ENCODE measurements around the gene CNGB1. TPM values are rescaled to one million over a fixed set of nuclear protein-coding genes. Genes with fewer than 3 reads are reported as not detected.

CNGB1 gene
- total RNA-seq, 1 experiment from 2014 or later, result not detected

- Mint-ChIP-seq H3K27ac (ENCODE audit: unreplicated experiment) (no peak overlapping the region), H3K36me3 (ENCODE audit: insufficient read depth, unreplicated experiment) (peaks cover 30% of the 10 kb centered on the region), H3K4me1 (ENCODE audit: low read depth, unreplicated experiment) (peaks cover 5% of the 10 kb centered on the region), H3K27me3 (ENCODE audit: insufficient read depth, unreplicated experiment) (no peaks in the 10 kb centered on the region), H3K9me3 (ENCODE audit: unreplicated experiment) (no peaks in the 10 kb centered on the region), H3K4me3 (ENCODE audit: unreplicated experiment) (peak overlapping the region; percentile 96)
- Histone ChIP-seq H3K4me1 (peaks cover 17% of the 10 kb centered on the region), H3K4me3 (ENCODE audit: low read depth, low read length) (peak overlapping the region; percentile 88), H3K36me3 (ENCODE audit: control insufficient read depth, insufficient read depth, low read length) (no peaks in the 10 kb centered on the region), H3K27me3 (replicated peaks; ENCODE audit: control insufficient read depth, insufficient read depth, low read length) (no peaks in the 10 kb centered on the region), H3K9me3 (no peaks in the 10 kb centered on the region)
- intact Hi-C loops (cut with micrococcal nuclease; ENCODE audit: unreplicated experiment), result no loop called here
- ChIA-PET POLR2A (interaction anchor here (0.9 to 1.6 kb wide), 2 partner anchors 9 to 27 kb away, joined by 3 to 6 read pairs; partner anchors contain the start of gene MMP15), CTCF (interaction anchor here (0.6 to 2.4 kb wide), 11 partner anchors 25 to 264 kb away, joined by 3 to 13 read pairs (median 4); partner anchors contain the start of genes KATNB1 and MMP15)
- TF ChIP-seq CTCF (IDR thresholded peaks at IDR 0.05; ENCODE audit: insufficient read depth in 1 of 2, low read depth in 1 of 2, low read length in 1 of 2, severe bottlenecking in 1 of 2, unreplicated experiment in 1 of 2), result peak in 1 of 2 experiments; percentile 1
- BruUV-seq (replicated peaks), result no TSS peak
- no peak for DNase-seq
Observed at GRCh38 chr16:57999366-57999970, 28.5 kb upstream of the CNGB1 start.

GRCh38 chr16:57998992-57999365 lies 28.1 kb upstream of the CNGB1 start:
- H3K9me3 Mint-ChIP-seq (ENCODE audit: unreplicated experiment), result no peaks in the 10 kb centered on the region
- TSS peak; percentile 28 for BruUV-seq (replicated peaks)
- Histone ChIP-seq H3K36me3 (ENCODE audit: control insufficient read depth, insufficient read depth, low read length) (no peaks in the 10 kb centered on the region), H3K27me3 (replicated peaks; ENCODE audit: control insufficient read depth, insufficient read depth, low read length) (no peaks in the 10 kb centered on the region), H3K9me3 (no peaks in the 10 kb centered on the region), H3K4me1 (peaks cover 17% of the 10 kb centered on the region), H3K4me3 (ENCODE audit: low read depth, low read length) (no peak overlapping the region)
- no peak for TF ChIP-seq CTCF (IDR thresholded peaks at IDR 0.05; ENCODE audit: insufficient read depth in 1 of 2, low read depth in 1 of 2, low read length in 1 of 2, severe bottlenecking in 1 of 2, unreplicated experiment in 1 of 2)
- peaks cover 5% of the 10 kb centered on the region for H3K4me1 Mint-ChIP-seq (ENCODE audit: low read depth, unreplicated experiment)
- ChIA-PET POLR2A (interaction anchor here (0.5 kb wide), 1 partner anchor 155 kb away, joined by 4 read pairs; no protein-coding TSS in a partner anchor), CTCF (interaction anchor here (0.6 to 1.2 kb wide), 3 partner anchors 123 to 264 kb away, joined by 3 to 4 read pairs (median 4); partner anchors contain the start of gene KATNB1)
- H3K27ac Mint-ChIP-seq (ENCODE audit: unreplicated experiment), result no peak overlapping the region
- H3K27me3 Mint-ChIP-seq (ENCODE audit: insufficient read depth, unreplicated experiment), result no peaks in the 10 kb centered on the region
- H3K4me3 Mint-ChIP-seq (ENCODE audit: unreplicated experiment), result peak overlapping the region; percentile 96
- DNase-seq, result no peak
- peaks cover 25% of the 10 kb centered on the region for H3K36me3 Mint-ChIP-seq (ENCODE audit: insufficient read depth, unreplicated experiment)
- intact Hi-C loops (cut with micrococcal nuclease; ENCODE audit: unreplicated experiment), result no loop called here

GRCh38 chr16:57998486-57998885 lies 27.6 kb upstream of the CNGB1 start:
- no peak overlapping the region for H3K27ac Mint-ChIP-seq (ENCODE audit: unreplicated experiment)
- POLR2A ChIA-PET, result interaction anchor here (0.5 kb wide), 1 partner anchor 156 kb away, joined by 4 read pairs; no protein-coding TSS in a partner anchor
- Histone ChIP-seq H3K4me3 (ENCODE audit: low read depth, low read length) (no peak overlapping the region), H3K36me3 (ENCODE audit: control insufficient read depth, insufficient read depth, low read length) (no peaks in the 10 kb centered on the region), H3K27me3 (replicated peaks; ENCODE audit: control insufficient read depth, insufficient read depth, low read length) (no peaks in the 10 kb centered on the region), H3K9me3 (no peaks in the 10 kb centered on the region), H3K4me1 (peaks cover 17% of the 10 kb centered on the region)
- H3K36me3 Mint-ChIP-seq (ENCODE audit: insufficient read depth, unreplicated experiment), result peaks cover 21% of the 10 kb centered on the region
- intact Hi-C loops (cut with micrococcal nuclease; ENCODE audit: unreplicated experiment), result no loop called here
- no peak for DNase-seq
- peaks cover 5% of the 10 kb centered on the region for H3K4me1 Mint-ChIP-seq (ENCODE audit: low read depth, unreplicated experiment)
- no peak overlapping the region for H3K4me3 Mint-ChIP-seq (ENCODE audit: unreplicated experiment)
- TF ChIP-seq CTCF (IDR thresholded peaks at IDR 0.05; ENCODE audit: insufficient read depth in 1 of 2, low read depth in 1 of 2, low read length in 1 of 2, severe bottlenecking in 1 of 2, unreplicated experiment in 1 of 2), result no peak
- no peaks in the 10 kb centered on the region for H3K9me3 Mint-ChIP-seq (ENCODE audit: unreplicated experiment)
- CTCF ChIA-PET, result interaction anchor here (0.5 to 1.2 kb wide), 3 partner anchors 123 to 263 kb away, joined by 3 to 7 read pairs (median 4); partner anchors contain the start of gene KATNB1
- H3K27me3 Mint-ChIP-seq (ENCODE audit: insufficient read depth, unreplicated experiment), result no peaks in the 10 kb centered on the region
- no TSS peak for BruUV-seq (replicated peaks)

Data from Caco-2 (cell line).